T47D (cell line): Measurements from ENCODE around the gene ANO5.
"Not testable (repeated sequence)": the region's sequence is repeated elsewhere in the genome, so short reads cannot be mapped to it uniquely, and the experiment has no call there.

ENCODE experiments used
- DNase-seq, 2 experiments: peaks; one replicate each; pipeline versions ENCODE4 v3.0.0 to v3.0.0-alpha.2; 2011 to 2012; ENCODE audit warnings: low read depth in 1 of 2, low spot score in 1 of 2
- JUND ChIP-seq: IDR thresholded peaks from 2 replicates; pipeline ENCODE4 v1.6.1; 2012; ENCODE audit warnings: low read depth
- in situ Hi-C: cut with HindIII; loops from 2 replicates; pipeline ENCODE4 v1.10.0; 2016; ENCODE audit warnings: low sequenced_read_pairs, low pct_unique_long_range_greater_than_20kb

The ANO5 gene

DNA sequence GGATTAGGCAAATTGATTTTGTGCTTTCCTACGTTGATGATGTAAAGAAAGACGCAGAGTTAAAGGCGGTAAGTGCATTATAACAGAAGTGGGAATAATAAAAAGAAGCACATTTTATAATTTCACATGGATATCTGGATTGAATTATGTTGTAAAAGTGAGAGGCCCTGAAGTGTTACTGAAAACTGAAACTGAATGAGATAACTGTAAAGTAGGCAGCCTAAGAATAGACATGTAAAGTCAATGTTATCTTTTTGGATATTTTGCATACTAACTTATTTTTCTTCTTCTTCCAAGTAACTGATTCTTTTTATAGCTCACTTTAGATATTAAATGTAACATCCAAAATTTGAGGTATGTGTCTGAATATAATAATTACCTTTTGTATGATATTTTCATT is 28.3 kb downstream of the ANO5 start:
- no peak for DNase-seq
- in situ Hi-C loops = no loop called here
- no peak for TF ChIP-seq JUND

- in situ Hi-C loops = no loop called here
- no peak for TF ChIP-seq JUND
- DNase-seq = no peak
These were observed 32.3 kb downstream of the ANO5 start for GRCh38 chr11:22225190-22225589.

DNA sequence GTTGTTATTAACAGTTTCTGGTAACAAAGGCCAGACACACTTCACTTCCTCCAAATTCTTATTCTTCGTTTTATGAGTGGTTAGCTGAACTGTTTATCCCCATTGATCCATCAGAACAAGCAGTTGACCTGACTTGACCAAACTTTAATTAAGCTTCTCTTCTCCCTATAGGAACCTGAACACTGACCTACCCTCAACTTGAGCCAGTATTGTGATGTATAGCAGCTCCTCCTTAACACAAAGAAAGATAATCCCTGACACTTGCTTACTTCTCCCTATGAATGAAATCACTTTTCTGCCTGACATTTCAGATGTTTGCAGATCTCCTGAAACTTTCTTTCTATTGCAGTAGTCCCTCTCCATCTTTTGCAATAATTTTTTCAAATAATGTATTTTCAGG is 41.9 kb downstream of the ANO5 start:
- in situ Hi-C loops = no loop called here
- DNase-seq = no peak
- no peak for TF ChIP-seq JUND

- TF ChIP-seq JUND = no peak
- in situ Hi-C loops = no loop called here
- peak; percentile 14 to 63 for DNase-seq
These were observed 52.2 kb downstream of the ANO5 start for GRCh38 chr11:22244986-22245592.

DNA sequence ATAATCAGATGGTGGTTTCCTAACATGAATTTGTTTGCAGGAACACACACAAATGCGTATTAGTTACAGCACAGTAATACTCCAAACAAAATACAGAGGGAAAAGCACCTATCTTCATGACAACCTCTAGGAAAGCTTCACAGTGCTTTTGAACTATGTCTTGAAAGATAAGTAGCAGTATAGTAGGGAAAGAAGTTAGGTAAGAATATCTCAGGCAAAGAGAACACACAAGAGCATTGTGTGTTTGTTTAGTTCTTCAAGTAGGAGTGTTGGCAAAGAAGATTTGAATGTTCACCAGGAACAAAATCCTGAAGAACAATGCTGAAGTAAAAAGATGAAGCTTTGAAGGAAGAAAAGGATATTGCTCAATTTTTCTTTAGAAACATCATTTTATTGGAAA is 54.1 kb downstream of the ANO5 start:
- in situ Hi-C loops = no loop called here

DNA sequence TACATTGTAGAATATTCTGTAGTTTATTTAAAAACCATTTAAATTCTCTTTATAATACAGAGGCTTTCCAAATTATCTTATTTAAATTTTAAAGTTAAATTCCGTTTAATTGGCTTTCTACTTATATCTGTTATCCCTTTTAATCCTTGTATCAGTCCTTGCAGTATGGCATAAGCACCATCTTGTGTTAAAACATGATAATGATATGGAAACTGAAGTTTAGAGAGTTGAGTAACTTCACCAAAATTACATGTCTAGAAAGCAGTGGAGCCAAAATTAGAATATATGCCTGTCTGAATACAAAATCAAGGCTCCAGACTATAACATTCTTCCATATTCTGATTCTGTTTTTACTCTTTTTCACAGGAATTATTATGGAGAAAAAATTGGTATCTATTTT is 57.0 kb downstream of the ANO5 start:
- in situ Hi-C loops = no loop called here
- TF ChIP-seq JUND = no peak
- no peak for DNase-seq

More for the DNA sequence above, 54.1 kb downstream of the ANO5 start:
- DNase-seq = no peak
- TF ChIP-seq JUND = no peak

DNA sequence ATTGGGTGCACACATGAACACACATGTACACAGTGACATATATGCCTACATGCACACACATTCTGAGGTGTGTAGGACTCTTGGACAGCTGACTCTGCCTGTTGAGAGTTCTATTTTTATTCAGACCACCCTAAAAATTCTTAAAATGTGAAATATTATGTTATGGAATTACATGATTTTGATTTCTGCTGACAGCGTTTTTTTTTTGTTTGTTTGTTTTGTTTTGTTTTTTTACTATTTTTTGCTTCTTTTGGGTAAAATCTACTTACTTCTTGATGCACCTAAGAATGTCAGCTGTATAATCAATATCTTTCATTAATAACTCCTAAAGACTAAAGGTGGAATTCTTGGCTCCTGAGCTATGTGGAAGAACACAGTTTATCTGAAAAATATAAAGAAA is 64.0 kb downstream of the ANO5 start:
- in situ Hi-C loops = no loop called here
- no peak for DNase-seq
- no peak for TF ChIP-seq JUND

DNA sequence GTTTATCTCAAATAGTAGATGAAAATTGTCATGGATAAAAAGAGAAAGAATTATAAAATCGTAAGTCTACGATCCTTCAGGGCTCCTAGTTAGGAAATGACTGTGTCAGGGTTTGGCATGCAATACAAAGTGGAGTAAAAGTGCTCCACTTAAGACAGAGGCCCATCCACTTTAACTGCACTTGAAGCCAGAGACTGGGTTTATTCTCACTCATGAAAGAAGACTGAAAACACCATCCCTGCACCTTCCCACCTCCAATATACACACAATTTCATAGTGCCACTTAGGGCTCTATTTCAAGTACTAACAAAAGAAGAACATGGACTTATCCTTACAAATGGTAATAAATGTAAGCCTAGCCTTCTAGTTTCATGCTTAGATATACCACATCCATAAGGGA is 70.7 kb downstream of the ANO5 start:
- no peak for TF ChIP-seq JUND
- DNase-seq = no peak
- in situ Hi-C loops = no loop called here

- in situ Hi-C loops, DNase-seq: not testable (repeated sequence)
These were observed 76.2 kb downstream of the ANO5 start for GRCh38 chr11:22268983-22269624.

GRCh38 chr11:22273781-22274180 is 80.9 kb downstream of the ANO5 start:
- no peak for TF ChIP-seq JUND
- in situ Hi-C loops = no loop called here
- DNase-seq = no peak

DNA sequence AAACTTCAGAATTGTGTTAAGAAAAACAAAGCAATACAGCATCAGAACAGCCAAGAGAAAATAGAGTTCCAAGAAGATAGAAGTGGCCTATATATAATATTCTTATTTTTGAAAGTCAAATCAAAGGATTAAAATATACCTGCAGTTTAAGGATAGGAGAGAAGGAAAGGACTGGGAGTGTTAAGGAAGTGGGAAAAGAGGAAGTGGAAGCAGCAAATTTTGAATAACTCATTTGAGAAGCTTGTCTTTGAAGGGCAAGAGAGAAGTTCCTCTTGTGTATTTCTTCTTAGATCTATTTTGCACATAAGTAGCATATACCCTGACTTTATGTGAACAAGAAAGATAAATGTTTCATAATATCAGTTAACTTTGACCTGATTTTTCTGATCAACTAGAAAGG is 82.7 kb downstream of the ANO5 start:
- in situ Hi-C loops = no loop called here
- no peak for DNase-seq
- no peak for TF ChIP-seq JUND

- in situ Hi-C loops = no loop called here
These were observed 83.7 kb downstream of the ANO5 start for GRCh38 chr11:22276535-22276934.

GRCh38 chr11:22284991-22285390 is 92.1 kb downstream of the ANO5 start:
- in situ Hi-C loops = not testable (repeated sequence)

More at GRCh38 chr11:22276535-22276934, 83.7 kb downstream of the ANO5 start:
- TF ChIP-seq JUND = no peak
- no peak for DNase-seq

DNA sequence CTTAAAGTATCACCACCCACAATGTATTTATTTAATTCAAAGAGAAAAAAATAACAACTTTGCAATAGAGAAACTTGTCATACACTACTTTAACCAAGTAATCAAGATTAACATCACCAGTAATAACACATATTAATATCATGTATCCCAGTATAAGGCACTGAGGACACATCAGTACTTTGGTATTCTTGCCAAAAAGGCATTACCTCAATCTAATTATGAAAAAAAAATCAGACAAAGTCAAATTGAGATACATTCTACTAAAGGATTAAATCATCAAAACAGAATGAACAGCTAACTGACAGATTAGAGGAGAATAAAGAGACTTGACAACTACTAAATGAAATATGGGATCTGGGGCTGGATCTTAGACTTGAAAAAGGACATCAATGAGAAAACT is 109.5 kb downstream of the ANO5 start:
- no peak for TF ChIP-seq JUND
- in situ Hi-C loops = no loop called here
- DNase-seq = no peak

More at GRCh38 chr11:22284991-22285390, 92.1 kb downstream of the ANO5 start:
- DNase-seq = not testable (repeated sequence)
